NCI-H1417 treated with DMSO at 0.1 percent for 48 hours (cell line): ENCODE measurements around the gene CAMK2A.

Experiments
- DNase-seq: peaks from one replicate; lab custom pipeline; 2025; lab: John Stamatoyannopoulos, UW

Gene CAMK2A

GRCh38 chr5:150184990-150185912 is 104.3 kb downstream of the CAMK2A start:
- no peak for DNase-seq

GRCh38 chr5:150184006-150184405 is 105.6 kb downstream of the CAMK2A start:
- no peak for DNase-seq

- no peak for DNase-seq
These were observed 106.1 kb downstream of the CAMK2A start for GRCh38 chr5:150183436-150183835.

GRCh38 chr5:150182774-150183173 is 106.8 kb downstream of the CAMK2A start:
- no peak for DNase-seq

GRCh38 chr5:150181766-150182545 is 107.6 kb downstream of the CAMK2A start:
- no peak for DNase-seq

GRCh38 chr5:150181027-150181426 is 108.5 kb downstream of the CAMK2A start:
- no peak for DNase-seq

GRCh38 chr5:150180241-150181026 is 109.1 kb downstream of the CAMK2A start:
- DNase-seq, result no peak

- no peak for DNase-seq
These were observed 110.5 kb downstream of the CAMK2A start for GRCh38 chr5:150179019-150179620.

GRCh38 chr5:150178262-150178661 is 111.3 kb downstream of the CAMK2A start:
- no peak for DNase-seq

GRCh38 chr5:150177721-150178120 is 111.9 kb downstream of the CAMK2A start:
- DNase-seq, result no peak

- no peak for DNase-seq
These were observed 112.7 kb downstream of the CAMK2A start for GRCh38 chr5:150176745-150177477.

- DNase-seq, result no peak
These were observed 114.0 kb downstream of the CAMK2A start for GRCh38 chr5:150175536-150175935.

- DNase-seq, result no peak
These were observed 114.5 kb downstream of the CAMK2A start for GRCh38 chr5:150175076-150175475.

- no peak for DNase-seq
These were observed 115.3 kb downstream of the CAMK2A start for GRCh38 chr5:150174285-150174684.

GRCh38 chr5:150173161-150173560 is 116.4 kb downstream of the CAMK2A start:
- DNase-seq, result no peak

- DNase-seq, result no peak
These were observed 117.0 kb downstream of the CAMK2A start for GRCh38 chr5:150172556-150172955.

- DNase-seq, result no peak
These were observed 117.4 kb downstream of the CAMK2A start for GRCh38 chr5:150172145-150172544.
